SK-N-SH (cell line): Measurements from ENCODE around the gene STC2. TPM values are rescaled to one million over a fixed set of nuclear protein-coding genes. Genes with fewer than 3 reads are reported as not detected.

Experiments
- CTCF ChIA-PET: fragments of 300-600, 350-600 bp; formaldehyde crosslinking; extraction: SDS; loops from one replicate; lab custom pipeline; 2021; lab: Yijun Ruan, JAX
- POLR2A ChIA-PET: fragments of 350-600 bp; sonication (Branson Sonifier 250); formaldehyde crosslinking; extraction: SDS; loops from one replicate; lab custom pipeline; 2020; ENCODE audit warnings: antibody characterized with exemption, inconsistent platforms; lab: Yijun Ruan, JAX
- DNase-seq: peaks from one replicate; pipeline ENCODE4 v3.0.0; 2012
- H2AFZ ChIP-seq: fragments of 200-600 bp; sonication (generic); 2 replicates; pipeline ENCODE4 v1.8.1; 2016; ENCODE audit warnings: antibody characterized with exemption, mild to moderate bottlenecking, low read depth
- H3F3A ChIP-seq: fragments of 200-600 bp; sonication (generic); replicated peaks from 2 replicates; pipeline ENCODE3; 2016; ENCODE audit warnings: antibody characterized with exemption, mild to moderate bottlenecking; ENCODE audit not compliant: insufficient read depth
- H3K27ac ChIP-seq, 2 experiments: fragments of 200-500 bp in 1 of 2; fragments of 200-600 bp in 1 of 2; sonication (Bioruptor generic) in 1 of 2; sonication (generic), shearing (Covaris generic) in 1 of 2; 2 replicates each; pipeline versions ENCODE4 v1.5.1 to v1.6.1; 2014 to 2016; ENCODE audit warnings: low read depth in 2 of 2, inconsistent platforms in 1 of 2, low read length in 1 of 2, mild to moderate bottlenecking in 1 of 2, mixed read lengths in 1 of 2
- H3K27me3 ChIP-seq: fragments of 200-600 bp; sonication (generic), shearing (Covaris generic); 2 replicates; pipeline ENCODE4 v1.6.1; 2016; ENCODE audit warnings: mixed run types; ENCODE audit not compliant: insufficient read depth
- H3K36me3 ChIP-seq, 2 experiments: fragments of 200-500 bp in 1 of 2; fragments of 200-600 bp in 1 of 2; sonication (Bioruptor generic) in 1 of 2; sonication (generic) in 1 of 2; replicated peaks in 1 of 2; 2 replicates each; pipeline versions ENCODE3 to v1.5.1; 2014 to 2016; ENCODE audit warnings: low read length in 1 of 2, mild to moderate bottlenecking in 1 of 2; ENCODE audit not compliant: insufficient read depth in 2 of 2, control insufficient read depth in 1 of 2
- H3K4me1 ChIP-seq, 2 experiments: fragments of 200-500 bp in 1 of 2; fragments of 200-600 bp in 1 of 2; sonication (Bioruptor generic) in 1 of 2; sonication (generic), shearing (Covaris generic) in 1 of 2; 2 replicates each; pipeline versions ENCODE4 v1.5.1 to v1.6.1; 2014 to 2016; ENCODE audit warnings: low read depth in 1 of 2, low read length in 1 of 2, mixed run types in 1 of 2; ENCODE audit not compliant: insufficient read depth in 2 of 2, control insufficient read depth in 1 of 2
- H3K4me2 ChIP-seq: fragments of 200-600 bp; sonication (generic), shearing (Covaris generic); 2 replicates; pipeline ENCODE4 v1.6.1; 2017; ENCODE audit warnings: mixed run types
- H3K4me3 ChIP-seq, 2 experiments: fragments of 200-500 bp in 1 of 2; fragments of 200-600 bp in 1 of 2; sonication (Bioruptor generic) in 1 of 2; sonication (generic), shearing (Covaris generic) in 1 of 2; 2 replicates each; pipeline versions ENCODE4 v1.5.1 to v1.8.1; 2014 to 2016; ENCODE audit warnings: low read depth in 2 of 2, inconsistent platforms in 1 of 2, low read length in 1 of 2, mild to moderate bottlenecking in 1 of 2, mixed read lengths in 1 of 2, moderate library complexity in 1 of 2
- H3K79me2 ChIP-seq: fragments of 200-600 bp; sonication (generic); 2 replicates; pipeline ENCODE4 v1.8.1; 2017; ENCODE audit warnings: mild to moderate bottlenecking; ENCODE audit not compliant: insufficient read depth
- H3K9ac ChIP-seq: fragments of 200-600 bp; sonication (generic); 2 replicates; pipeline ENCODE4 v1.6.1; 2017; ENCODE audit warnings: mixed run types
- H3K9me2 ChIP-seq: fragments of 200-600 bp; sonication (generic); 2 replicates; pipeline ENCODE4 v1.6.1; 2017; ENCODE audit warnings: mixed run types
- H3K9me3 ChIP-seq: fragments of 200-600 bp; sonication (generic); 2 replicates; pipeline ENCODE4 v1.6.1; 2017; ENCODE audit warnings: mixed run types, mild to moderate bottlenecking, moderate library complexity
- H4K20me1 ChIP-seq: fragments of 200-600 bp; sonication (generic); 2 replicates; pipeline ENCODE4 v1.6.1; 2017; ENCODE audit warnings: mild to moderate bottlenecking, mixed run types; ENCODE audit not compliant: insufficient read depth
- CHD2 ChIP-seq: fragments of 150-350 bp; IDR thresholded peaks from 2 replicates; pipeline ENCODE4 v1.6.1; 2018; ENCODE audit warnings: low read length; ENCODE audit not compliant: partially characterized antibody
- CTCF ChIP-seq: fragments of 200-600 bp; sonication (generic); IDR thresholded peaks from 2 replicates; pipeline ENCODE4 v1.6.1; 2017; ENCODE audit warnings: antibody characterized with exemption, mild to moderate bottlenecking, moderate library complexity
- ELF1 ChIP-seq: IDR thresholded peaks from 2 replicates; pipeline ENCODE4 v1.4.0; 2012
- EP300 ChIP-seq, 2 experiments: IDR thresholded peaks; 2 replicates each; pipeline versions ENCODE4 v1.4.0 to v1.6.1; 2012; ENCODE audit warnings: borderline replicate concordance in 1 of 2, low read depth in 1 of 2, low read length in 1 of 2
- FOXJ3 ChIP-seq: sonication (generic); formaldehyde crosslinking; IDR thresholded peaks from 2 replicates; pipeline ENCODE4 v1.5.1; 2020; ENCODE audit warnings: mild to moderate bottlenecking, missing genetic modification reagents
- FOXM1 ChIP-seq: IDR thresholded peaks from 2 replicates; pipeline ENCODE4 v1.4.0; 2012; ENCODE audit warnings: low read depth, mild to moderate bottlenecking
- GATA2 ChIP-seq: sonication (generic); formaldehyde crosslinking; IDR thresholded peaks from 2 replicates; pipeline ENCODE4 v1.5.0; 2020; ENCODE audit warnings: mild to moderate bottlenecking, missing genetic modification reagents
- MEF2A ChIP-seq: IDR thresholded peaks from 2 replicates; pipeline ENCODE4 v1.4.0; 2012; ENCODE audit warnings: low read depth, borderline replicate concordance
- MXI1 ChIP-seq: IDR thresholded peaks from 2 replicates; pipeline ENCODE4 v1.6.1; 2012; ENCODE audit warnings: mild to moderate bottlenecking, low read depth, low read length, improper control_type of control experiment
- NFIC ChIP-seq: IDR thresholded peaks from 2 replicates; pipeline ENCODE4 v1.4.0; 2012; ENCODE audit warnings: borderline replicate concordance
- RAD21 ChIP-seq: IDR thresholded peaks from 2 replicates; pipeline ENCODE4 v1.6.1; 2012; ENCODE audit warnings: mild to moderate bottlenecking, low read length
- RCOR1 ChIP-seq: fragments of 150-350 bp; IDR thresholded peaks from 2 replicates; pipeline ENCODE4 v1.6.1; 2017; ENCODE audit warnings: antibody characterized with exemption, low read length
- REST ChIP-seq: IDR thresholded peaks from 2 replicates; pipeline ENCODE4 v1.6.1; 2012; ENCODE audit warnings: mild to moderate bottlenecking, low read depth, low read length, moderate library complexity
- RFX5 ChIP-seq: IDR thresholded peaks from 2 replicates; pipeline ENCODE4 v1.6.1; 2012; ENCODE audit warnings: mild to moderate bottlenecking, improper control_type of control experiment, low read length
- RXRA ChIP-seq: IDR thresholded peaks from 2 replicates; pipeline ENCODE4 v1.4.0; 2012; ENCODE audit warnings: low read depth, mild to moderate bottlenecking, borderline replicate concordance
- SIN3A ChIP-seq: IDR thresholded peaks from 2 replicates; pipeline ENCODE4 v1.6.1; 2012; ENCODE audit warnings: low read depth, mild to moderate bottlenecking, low read length, moderate library complexity, borderline replicate concordance
- SMC3 ChIP-seq: IDR thresholded peaks from 2 replicates; pipeline ENCODE4 v1.6.1; 2012; ENCODE audit warnings: low read depth, low read length, improper control_type of control experiment
- TEAD4 ChIP-seq: IDR thresholded peaks from 2 replicates; pipeline ENCODE4 v1.4.0; 2012; ENCODE audit warnings: mild to moderate bottlenecking, borderline replicate concordance; ENCODE audit not compliant: insufficient read depth
- YY1 ChIP-seq: IDR thresholded peaks from 2 replicates; pipeline ENCODE4 v1.4.0; 2012; ENCODE audit warnings: low read depth, mild to moderate bottlenecking
- WGBS: methylation state at CpG from one replicate; pipeline ENCODE4 v1.1.6; 2017; ENCODE audit warnings: low lambda C conversion rate; 5-methylcytosine and 5-hydroxymethylcytosine counted together
- polyA plus RNA-seq, 3 experiments: library from polyadenylated mRNA; depleted of rRNA; stranded (reverse); fragments of >200 nt; gene quantifications; 2 replicates each; pipeline ENCODE4 v1.2.3, GENCODE V29; 2012

STC2 gene
- polyA plus RNA-seq, 1 of the 3 experiments (the other 2 are of a cell fraction): 5.9 TPM

GRCh38 chr5:173294673-173295320, 33.4 kb downstream of the STC2 start:
- Histone ChIP-seq H3K27ac (no peak overlapping the region), H3K27me3 (no peaks in the 10 kb centered on the region), H3K79me2 (no peaks in the 10 kb centered on the region), H3K9ac (no peak overlapping the region), H3K4me1 (peaks cover 0 to 32% of the 10 kb centered on the region in 2 experiments; a peak in 3 of 4 replicates), H3F3A (peaks cover 5% of the 10 kb centered on the region), H4K20me1 (no peaks in the 10 kb centered on the region), H2AFZ (no peak overlapping the region), H3K9me3 (no peaks in the 10 kb centered on the region), H3K4me3 (no peak overlapping the region), H3K4me2 (no peak overlapping the region), H3K9me2 (no peaks in the 10 kb centered on the region), H3K36me3 (no peaks in the 10 kb centered on the region)
- TF ChIP-seq SIN3A (no peak), RAD21 (no peak), MXI1 (no peak), GATA2 (CRISPR knock-in tag) (peak; percentile 48)
- ChIA-PET POLR2A (interaction anchor here (1.0 to 2.8 kb wide), 6 partner anchors 21 to 37 kb away, joined by 3 to 15 read pairs (median 6); partner anchors contain the start of gene STC2), CTCF (interaction anchor here (0.6 to 19.2 kb wide), 38 partner anchors 9 to 1029 kb away, joined by 3 to 503 read pairs (median 5); partner anchors contain the start of genes BOD1 and STC2)
- WGBS: 53% methylated on average over 10 of the region's 10 CpGs
- no peak for DNase-seq

- Histone ChIP-seq H3K9me2 (no peaks in the 10 kb centered on the region), H2AFZ (peak overlapping the region; percentile 69), H3K4me2 (peak overlapping the region; percentile 60), H3K27me3 (no peaks in the 10 kb centered on the region), H3F3A (peaks cover 5% of the 10 kb centered on the region), H4K20me1 (no peaks in the 10 kb centered on the region), H3K27ac (no peak overlapping the region), H3K4me3 (peak overlapping the region; percentile 18 to 42; a peak in 3 of 4 replicates), H3K4me1 (peaks cover 0 to 32% of the 10 kb centered on the region in 2 experiments; a peak in 3 of 4 replicates), H3K9ac (0 out of 2 replicates have a peak overlapping the region, but pooled peaks have one; percentile 26), H3K79me2 (no peaks in the 10 kb centered on the region), H3K36me3 (no peaks in the 10 kb centered on the region), H3K9me3 (no peaks in the 10 kb centered on the region)
- ChIA-PET CTCF (interaction anchor here (0.6 to 19.2 kb wide), 45 partner anchors 9 to 1030 kb away, joined by 3 to 503 read pairs (median 4); partner anchors contain the start of genes BOD1 and STC2), POLR2A (interaction anchor here (1.1 to 2.8 kb wide), 5 partner anchors 22 to 38 kb away, joined by 4 to 15 read pairs (median 7); partner anchors contain the start of gene STC2)
- WGBS: 20% methylated on average over 35 of the region's 37 CpGs
- DNase-seq: peak; percentile 76
- TF ChIP-seq YY1 (no peak), RCOR1 (peak; percentile 35; the same call in 1 of the 2 replicates), EP300 (IDR thresholded peaks at IDR 0.05; ENCODE audit: borderline replicate concordance in 1 of 2, low read depth in 1 of 2, low read length in 1 of 2) (no peak), RAD21 (peak; percentile 98), CHD2 (no peak), MXI1 (no peak), TEAD4 (no peak), REST (no peak), NFIC (no peak), RXRA (no peak), FOXM1 (no peak), ELF1 (no peak), FOXJ3 (CRISPR knock-in tag) (no peak), RFX5 (no peak), CTCF (peak; percentile 93), SMC3 (peak; percentile 97), MEF2A (no peak)
These were observed 34.2 kb downstream of the STC2 start for GRCh38 chr5:173293817-173294672.
